GM12873 (cell line): ENCODE measurements around the gene ADCY2.

Experiments
- TF ChIP-seq, protein P1 (sequence below): IDR thresholded peaks from 2 replicates; pipeline ENCODE4 v1.5.1; 2012; ENCODE audit warnings: low read depth, mild to moderate bottlenecking, moderate library complexity, low read length, control low read depth; ENCODE audit not compliant: insufficient read depth; ENCODE audit errors: missing control alignments

ADCY2 gene

DNA sequence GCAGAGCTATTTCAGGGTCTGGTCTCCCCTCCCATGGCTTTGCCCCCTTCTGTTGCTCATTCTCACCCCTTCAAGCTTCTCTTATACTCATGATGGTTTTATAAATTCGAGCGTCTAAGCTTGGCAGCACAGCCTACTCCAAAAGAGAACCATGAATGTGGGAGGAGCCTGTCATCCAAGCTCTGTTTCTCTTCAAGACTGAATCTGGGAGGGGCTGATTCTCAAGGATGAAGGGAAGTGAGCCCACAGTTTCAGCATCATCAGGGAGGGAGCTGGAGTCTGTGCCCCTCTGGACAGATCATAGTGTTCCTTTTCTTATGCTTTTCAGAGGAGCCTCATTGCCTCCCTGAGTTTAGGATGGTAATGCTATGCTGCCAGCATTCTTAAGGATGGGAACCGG, 286.4 kb downstream of the ADCY2 start:
- TF ChIP-seq, protein P1, sequence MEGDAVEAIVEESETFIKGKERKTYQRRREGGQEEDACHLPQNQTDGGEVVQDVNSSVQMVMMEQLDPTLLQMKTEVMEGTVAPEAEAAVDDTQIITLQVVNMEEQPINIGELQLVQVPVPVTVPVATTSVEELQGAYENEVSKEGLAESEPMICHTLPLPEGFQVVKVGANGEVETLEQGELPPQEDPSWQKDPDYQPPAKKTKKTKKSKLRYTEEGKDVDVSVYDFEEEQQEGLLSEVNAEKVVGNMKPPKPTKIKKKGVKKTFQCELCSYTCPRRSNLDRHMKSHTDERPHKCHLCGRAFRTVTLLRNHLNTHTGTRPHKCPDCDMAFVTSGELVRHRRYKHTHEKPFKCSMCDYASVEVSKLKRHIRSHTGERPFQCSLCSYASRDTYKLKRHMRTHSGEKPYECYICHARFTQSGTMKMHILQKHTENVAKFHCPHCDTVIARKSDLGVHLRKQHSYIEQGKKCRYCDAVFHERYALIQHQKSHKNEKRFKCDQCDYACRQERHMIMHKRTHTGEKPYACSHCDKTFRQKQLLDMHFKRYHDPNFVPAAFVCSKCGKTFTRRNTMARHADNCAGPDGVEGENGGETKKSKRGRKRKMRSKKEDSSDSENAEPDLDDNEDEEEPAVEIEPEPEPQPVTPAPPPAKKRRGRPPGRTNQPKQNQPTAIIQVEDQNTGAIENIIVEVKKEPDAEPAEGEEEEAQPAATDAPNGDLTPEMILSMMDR, result no peak

DNA sequence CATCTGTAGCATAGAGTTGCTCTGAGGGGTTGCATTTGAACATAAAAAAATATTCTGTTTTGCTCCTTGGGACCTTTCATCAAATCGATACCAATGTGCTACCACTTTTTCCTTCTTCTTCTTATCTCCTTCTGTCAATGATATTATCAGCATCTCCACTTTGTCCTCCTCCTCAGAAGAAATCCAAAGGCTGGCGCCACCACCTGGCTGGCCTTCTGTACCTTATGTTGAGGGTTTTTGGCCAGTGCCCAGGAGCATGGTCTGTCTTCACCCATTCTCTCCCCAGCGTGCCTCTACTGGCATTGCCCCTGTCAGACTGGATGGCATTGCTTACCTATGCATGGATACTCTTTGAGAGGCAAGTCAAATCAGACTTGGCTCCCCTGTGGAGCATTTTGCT, 287.8 kb downstream of the ADCY2 start:
- TF ChIP-seq, protein P1, result peak; percentile 14

DNA sequence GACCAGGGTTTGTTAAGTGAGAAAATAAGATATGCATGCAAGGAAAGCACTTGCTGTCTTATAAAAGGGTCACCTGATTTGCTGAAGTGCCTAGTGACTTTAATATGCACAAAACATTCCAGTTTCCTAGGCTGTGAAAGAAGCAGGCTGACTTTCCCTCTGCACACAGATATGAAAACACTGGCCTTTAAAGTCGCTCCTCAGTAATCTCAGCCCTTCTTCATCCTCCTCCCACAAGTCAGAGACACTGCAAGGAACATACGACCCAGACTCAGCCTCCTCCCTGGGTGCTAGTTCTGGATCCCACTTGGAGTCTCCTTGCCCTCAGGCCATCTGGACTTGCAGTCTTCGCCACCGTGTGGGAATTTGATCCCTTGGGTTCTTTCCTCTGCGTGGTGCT, 288.9 kb downstream of the ADCY2 start:
- TF ChIP-seq, protein P1, result no peak

DNA sequence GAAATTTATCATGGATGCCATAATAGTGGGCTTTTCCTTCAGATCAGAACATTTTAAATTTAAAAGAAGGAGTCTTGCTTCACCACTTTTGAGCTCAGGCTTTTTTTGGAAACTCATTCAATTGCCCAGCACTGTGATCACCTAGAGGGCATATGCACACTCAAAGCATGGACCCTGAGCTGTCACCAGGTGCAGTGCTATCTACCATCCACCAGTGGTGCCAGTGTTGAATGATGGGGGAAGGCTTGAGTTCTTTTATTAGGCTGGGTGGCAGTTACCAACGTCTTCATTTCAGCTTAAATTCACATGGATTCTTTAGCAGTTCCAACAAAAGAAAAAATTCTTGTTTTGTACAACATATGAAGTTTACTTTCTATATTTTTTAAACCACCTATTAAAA, 290.9 kb downstream of the ADCY2 start:
- TF ChIP-seq, protein P1, result peak; percentile 12

DNA sequence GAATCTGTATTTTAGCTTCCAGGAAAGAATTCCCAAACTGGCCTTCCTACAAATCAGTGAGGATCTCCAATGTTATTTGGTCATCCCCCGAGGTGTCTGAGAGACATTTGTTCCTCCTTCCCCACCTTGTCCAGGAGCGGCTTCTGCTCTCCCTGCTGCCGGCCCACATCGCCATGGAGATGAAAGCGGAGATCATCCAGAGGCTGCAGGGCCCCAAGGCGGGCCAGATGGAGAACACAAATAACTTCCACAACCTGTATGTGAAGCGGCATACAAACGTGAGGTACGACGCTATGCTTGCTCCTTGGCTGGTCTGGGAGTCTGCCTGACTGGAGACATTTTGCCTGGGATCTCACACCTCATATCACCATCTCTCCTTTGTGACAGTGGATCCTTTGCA, 294.6 kb downstream of the ADCY2 start:
- TF ChIP-seq, protein P1, result no peak

DNA sequence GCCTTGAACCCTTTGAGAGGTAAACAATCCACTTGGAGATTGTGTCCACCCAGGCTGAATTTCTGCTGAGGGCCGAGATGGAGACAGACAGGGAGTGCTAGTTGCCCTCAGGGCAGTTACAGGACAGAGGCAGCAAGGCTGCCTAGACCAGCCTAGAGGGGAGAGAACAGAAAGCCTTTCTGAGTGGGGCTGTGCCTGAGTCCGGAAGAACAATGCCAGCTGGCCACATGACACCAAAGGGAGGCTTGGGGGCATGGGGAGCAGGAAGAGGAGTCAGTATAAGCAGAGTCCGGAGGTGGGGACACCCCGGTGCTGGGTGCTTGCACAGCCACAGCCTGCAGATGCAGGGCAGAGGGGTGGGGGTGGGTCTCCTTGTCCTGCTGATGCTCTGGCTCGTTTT, 309.3 kb downstream of the ADCY2 start:
- TF ChIP-seq, protein P1, result no peak

DNA sequence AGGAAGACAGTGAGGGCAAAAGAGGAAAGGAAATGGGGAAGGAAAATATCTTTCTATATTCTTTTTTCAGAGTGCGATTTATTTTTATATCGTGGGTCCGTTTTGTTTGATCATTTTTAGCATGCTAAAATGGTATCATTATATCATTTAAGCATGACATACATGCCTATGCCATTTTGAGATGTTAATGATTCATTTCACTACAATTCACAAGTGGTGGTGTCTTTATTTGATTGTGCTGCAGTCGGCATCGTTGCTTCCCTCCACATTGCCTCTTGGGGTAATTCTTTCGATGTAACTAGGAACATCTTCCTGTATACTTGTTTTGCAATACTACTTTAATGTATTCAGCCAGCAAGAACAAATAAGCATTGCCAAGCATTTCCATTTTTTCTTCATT, 309.8 kb downstream of the ADCY2 start:
- TF ChIP-seq, protein P1, result no peak

DNA sequence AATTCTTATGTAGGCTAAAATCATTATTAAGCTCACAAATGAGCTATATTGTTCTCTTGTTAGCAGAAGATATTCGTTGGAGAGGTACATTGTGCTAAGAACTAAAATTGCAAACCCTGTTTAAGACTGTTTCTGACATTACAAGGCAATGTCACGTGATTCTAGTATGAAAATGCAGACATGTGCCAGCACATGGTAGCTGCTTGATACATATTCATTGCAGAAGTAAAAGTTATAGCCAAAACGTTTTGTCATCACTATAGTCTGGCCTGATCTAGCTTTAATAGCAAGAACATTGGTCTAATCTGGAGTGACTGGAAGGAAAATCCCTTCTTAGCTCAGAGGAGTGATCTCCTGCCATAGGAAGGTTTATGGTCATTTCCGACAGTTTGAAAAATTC, 310.3 kb downstream of the ADCY2 start:
- TF ChIP-seq, protein P1, result no peak
